Measurements from ENCODE around the gene KIFC1.
"Not testable (repeated sequence)": the region's sequence is repeated elsewhere in the genome, so short reads cannot be mapped to it uniquely, and the experiment has no call there.

The KIFC1 gene

GRCh38 chr6:33356295-33356694 lies 35.3 kb upstream of the KIFC1 start:
- DNase-seq (ENCODE audit: low read depth) = no peak
- no peak for TF ChIP-seq CTCF (IDR thresholded peaks at IDR 0.05; ENCODE audit: insufficient read depth, low read depth, low read length, missing control alignments)
- H3K4me3 ChIP-seq (ENCODE audit: low read depth, low read length) = no peak overlapping the region

- not testable (repeated sequence) for DNase-seq (ENCODE audit: low read depth); H3K4me3 ChIP-seq (ENCODE audit: low read depth, low read length)
These were observed 34.3 kb upstream of the KIFC1 start for GRCh38 chr6:33357160-33357871.

- DNase-seq (ENCODE audit: low read depth) = no peak
- H3K4me3 ChIP-seq (ENCODE audit: low read depth, low read length) = no peak overlapping the region
- no peak for TF ChIP-seq CTCF (IDR thresholded peaks at IDR 0.05; ENCODE audit: insufficient read depth, low read depth, low read length, missing control alignments)
These were observed 32.3 kb upstream of the KIFC1 start for GRCh38 chr6:33359331-33359730.

- not testable (repeated sequence) for H3K4me3 ChIP-seq (ENCODE audit: low read depth, low read length); DNase-seq (ENCODE audit: low read depth)
These were observed 28.1 kb upstream of the KIFC1 start for GRCh38 chr6:33363486-33363885.

- DNase-seq (ENCODE audit: low read depth); H3K4me3 ChIP-seq (ENCODE audit: low read depth, low read length): not testable (repeated sequence)
These were observed 27.0 kb upstream of the KIFC1 start for GRCh38 chr6:33364475-33365205.

- not testable (repeated sequence) for H3K4me3 ChIP-seq (ENCODE audit: low read depth, low read length); DNase-seq (ENCODE audit: low read depth)
- peak; percentile 9 for TF ChIP-seq CTCF (IDR thresholded peaks at IDR 0.05; ENCODE audit: insufficient read depth, low read depth, low read length, missing control alignments)
These were observed 26.2 kb upstream of the KIFC1 start for GRCh38 chr6:33365206-33365971.

- no peak overlapping the region for H3K4me3 ChIP-seq (ENCODE audit: low read depth, low read length)
- TF ChIP-seq CTCF (IDR thresholded peaks at IDR 0.05; ENCODE audit: insufficient read depth, low read depth, low read length, missing control alignments) = no peak
- DNase-seq (ENCODE audit: low read depth) = no peak
These were observed 24.5 kb upstream of the KIFC1 start for GRCh38 chr6:33367009-33367714.

GRCh38 chr6:33367715-33368025 lies 24.0 kb upstream of the KIFC1 start:
- not testable (repeated sequence) for H3K4me3 ChIP-seq (ENCODE audit: low read depth, low read length); DNase-seq (ENCODE audit: low read depth)

- not testable (repeated sequence) for DNase-seq (ENCODE audit: low read depth)
These were observed 19.7 kb upstream of the KIFC1 start for GRCh38 chr6:33371901-33372300.

More at GRCh38 chr6:33371901-33372300, 19.7 kb upstream of the KIFC1 start:
- H3K4me3 ChIP-seq (ENCODE audit: low read depth, low read length) = not testable (repeated sequence)
